Measurements from ENCODE around the gene HYAL4.
"Not testable (repeated sequence)": the region's sequence is repeated elsewhere in the genome, so short reads cannot be mapped to it uniquely, and the experiment has no call there.

- TF ChIP-seq CTCF (IDR thresholded peaks at IDR 0.05); ZNF121 (CRISPR knock-in tag; IDR thresholded peaks at IDR 0.05); ZNF671 (CRISPR knock-in tag; IDR thresholded peaks at IDR 0.05): not testable (repeated sequence)
Measured at GRCh38 chr7:123844142-123844541, 827 bp upstream of the HYAL4 start.

All from WTC11 (cell line).